Measurements from ENCODE around the gene PLA2G2D. TPM values are rescaled to one million over a fixed set of nuclear protein-coding genes. Genes with fewer than 3 reads are reported as not detected.

Gene PLA2G2D
- total and polyA plus RNA-seq, 2 of the 8 experiments (the other 6 are each of a cell fraction or from before 2014, with no cell fraction given) = not detected

DNA sequence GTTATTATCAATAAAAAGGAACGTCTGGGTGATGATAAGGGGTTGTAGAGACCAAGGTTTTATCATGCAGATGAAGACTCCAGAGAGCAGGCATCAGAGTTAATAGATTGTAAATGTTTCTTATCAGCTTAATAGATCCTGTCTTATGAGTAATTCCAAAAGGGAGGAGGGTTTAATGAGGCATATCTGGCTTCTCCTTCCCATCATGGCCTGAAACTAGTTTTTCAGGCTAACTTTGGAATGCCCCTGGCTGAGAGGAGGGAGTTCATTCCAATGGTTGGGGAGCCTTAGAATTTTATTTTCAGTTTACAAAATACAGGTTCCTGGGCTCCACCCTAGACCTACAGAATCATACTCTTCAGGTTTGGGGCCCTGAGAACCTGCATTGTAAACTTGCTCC is 13.5 kb downstream of the PLA2G2D start:
- Histone ChIP-seq H3K18ac (ENCODE audit: extremely low read depth, low read length) (no peak overlapping the region), H3K56ac (replicated peaks; ENCODE audit: insufficient read length, low read depth, low read length) (no peak overlapping the region), H2BK120ac (replicated peaks; ENCODE audit: low read depth, low read length) (no peak overlapping the region), H3K9me3 (ENCODE audit: insufficient read depth in 2 of 2, low read depth in 1 of 2, low read length in 1 of 2) (peaks cover 0 to 3% of the 10 kb centered on the region in 2 experiments; a peak in 1 of 4 replicates), H3K23ac (ENCODE audit: insufficient read length) (no peak overlapping the region), H3K79me2 (ENCODE audit: control insufficient read depth in 1 of 2, insufficient read depth in 2 of 2, low read length in 2 of 2) (no peaks in the 10 kb centered on the region), H3K27me3 (replicated peaks in 1 of 4; ENCODE audit: control insufficient read depth in 3 of 4, extremely low read depth in 1 of 4, insufficient read depth in 3 of 4, low read length in 3 of 4) (no peaks in the 10 kb centered on the region), H3K4me2 (ENCODE audit: insufficient read depth in 1 of 2, low read depth in 2 of 2, low read length in 2 of 2) (no peak overlapping the region), H2BK5ac (ENCODE audit: low read depth, low read length) (no peak overlapping the region), H3K9ac (replicated peaks in 1 of 4; ENCODE audit: extremely low read depth in 1 of 4, low read depth in 3 of 4, low read length in 3 of 4) (no peak overlapping the region), H2BK15ac (ENCODE audit: low read length) (no peak overlapping the region), H3K27ac (ENCODE audit: low read depth, low read length) (no peak overlapping the region), H4K5ac (ENCODE audit: insufficient read length, low read depth, low read length) (no peak overlapping the region), H4K8ac (ENCODE audit: extremely low read depth, insufficient read depth, low read length) (no peak overlapping the region), H4K91ac (replicated peaks; ENCODE audit: insufficient read length, low read length) (no peak overlapping the region), H3K4me3 (ENCODE audit: extremely low read depth in 1 of 4, insufficient read depth in 2 of 4, low read depth in 3 of 4, low read length in 4 of 4) (no peak overlapping the region), H3K14ac (ENCODE audit: insufficient read length) (no peak overlapping the region), H3K4me1 (replicated peaks in 1 of 4; ENCODE audit: control insufficient read depth in 3 of 4, insufficient read depth in 4 of 4, low read length in 3 of 4) (no peaks in the 10 kb centered on the region; a peak in 1 of 7 replicates), H2AFZ (ENCODE audit: low read length) (no peak overlapping the region), H3K36me3 (ENCODE audit: control insufficient read depth in 2 of 4, insufficient read depth in 4 of 4, low read length in 3 of 4) (no peaks in the 10 kb centered on the region), H2BK20ac (ENCODE audit: low read length) (no peak overlapping the region), H3K4ac (replicated peaks; ENCODE audit: insufficient read length, low read depth, low read length) (no peak overlapping the region), H2BK12ac (ENCODE audit: low read depth, low read length) (no peak overlapping the region), H3K23me2 (ENCODE audit: low read depth, low read length) (no peaks in the 10 kb centered on the region), H2AK5ac (ENCODE audit: low read depth, low read length) (no peak overlapping the region), H4K20me1 (replicated peaks in 1 of 2; ENCODE audit: control insufficient read depth in 1 of 2, insufficient read depth in 2 of 2, low read length in 2 of 2) (no peaks in the 10 kb centered on the region), H3K79me1 (ENCODE audit: low read depth, low read length) (no peaks in the 10 kb centered on the region)
- 94% methylated on average over 1 of the region's 1 CpG; no CpG with 5 or more reads in 1 of the 2 experiments for WGBS, 2 experiments (ENCODE audit: extremely low coverage in 1 of 2, insufficient coverage in 1 of 2, insufficient read length in 1 of 2, insufficient replicate concordance in 2 of 2, low coverage in 1 of 2, low lambda C conversion rate in 2 of 2, missing lambda C conversion rate in 1 of 2)
- ChIA-PET CTCF (ENCODE audit: partially characterized antibody) (interaction anchor here (1.6 kb wide), 1 partner anchor 10 kb away, joined by 4 read pairs; no protein-coding TSS in a partner anchor), POLR2A (ENCODE audit: partially characterized antibody) (no interaction called here)
- no peak for FAIRE-seq
- no peak for TF ChIP-seq KDM1A (IDR thresholded peaks at IDR 0.05; ENCODE audit: borderline replicate concordance, low read length)
- TF ChIP-seq, protein P1, sequence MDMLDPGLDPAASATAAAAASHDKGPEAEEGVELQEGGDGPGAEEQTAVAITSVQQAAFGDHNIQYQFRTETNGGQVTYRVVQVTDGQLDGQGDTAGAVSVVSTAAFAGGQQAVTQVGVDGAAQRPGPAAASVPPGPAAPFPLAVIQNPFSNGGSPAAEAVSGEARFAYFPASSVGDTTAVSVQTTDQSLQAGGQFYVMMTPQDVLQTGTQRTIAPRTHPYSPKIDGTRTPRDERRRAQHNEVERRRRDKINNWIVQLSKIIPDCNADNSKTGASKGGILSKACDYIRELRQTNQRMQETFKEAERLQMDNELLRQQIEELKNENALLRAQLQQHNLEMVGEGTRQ (IDR thresholded peaks at IDR 0.05; ENCODE audit: low read length) = no peak
- TF ChIP-seq ZNF274 (IDR thresholded peaks at IDR 0.05; ENCODE audit: borderline replicate concordance, extremely low read depth, low read length) = no peak
- TF ChIP-seq TAF1 (IDR thresholded peaks at IDR 0.05; ENCODE audit: low read depth, low read length) = no peak
- no peak for TF ChIP-seq GTF2F1 (IDR thresholded peaks at IDR 0.05; ENCODE audit: borderline replicate concordance, low read depth, low read length)
- TF ChIP-seq, protein P2, sequence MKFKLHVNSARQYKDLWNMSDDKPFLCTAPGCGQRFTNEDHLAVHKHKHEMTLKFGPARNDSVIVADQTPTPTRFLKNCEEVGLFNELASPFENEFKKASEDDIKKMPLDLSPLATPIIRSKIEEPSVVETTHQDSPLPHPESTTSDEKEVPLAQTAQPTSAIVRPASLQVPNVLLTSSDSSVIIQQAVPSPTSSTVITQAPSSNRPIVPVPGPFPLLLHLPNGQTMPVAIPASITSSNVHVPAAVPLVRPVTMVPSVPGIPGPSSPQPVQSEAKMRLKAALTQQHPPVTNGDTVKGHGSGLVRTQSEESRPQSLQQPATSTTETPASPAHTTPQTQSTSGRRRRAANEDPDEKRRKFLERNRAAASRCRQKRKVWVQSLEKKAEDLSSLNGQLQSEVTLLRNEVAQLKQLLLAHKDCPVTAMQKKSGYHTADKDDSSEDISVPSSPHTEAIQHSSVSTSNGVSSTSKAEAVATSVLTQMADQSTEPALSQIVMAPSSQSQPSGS (IDR thresholded peaks at IDR 0.05; ENCODE audit: low read length) = no peak
- DNase-seq (ENCODE audit: low read depth in 1 of 2, low spot score in 2 of 2) = no peak
